GM19455 (cell line): ENCODE measurements around the gene FNDC3B.

ENCODE experiments used
- ATAC-seq: cut with Tn5 transposase; IDR thresholded peaks from one replicate; pipeline ENCODE4 v1.9.1; 2021; ENCODE audit not compliant: unreplicated experiment

FNDC3B gene

DNA sequence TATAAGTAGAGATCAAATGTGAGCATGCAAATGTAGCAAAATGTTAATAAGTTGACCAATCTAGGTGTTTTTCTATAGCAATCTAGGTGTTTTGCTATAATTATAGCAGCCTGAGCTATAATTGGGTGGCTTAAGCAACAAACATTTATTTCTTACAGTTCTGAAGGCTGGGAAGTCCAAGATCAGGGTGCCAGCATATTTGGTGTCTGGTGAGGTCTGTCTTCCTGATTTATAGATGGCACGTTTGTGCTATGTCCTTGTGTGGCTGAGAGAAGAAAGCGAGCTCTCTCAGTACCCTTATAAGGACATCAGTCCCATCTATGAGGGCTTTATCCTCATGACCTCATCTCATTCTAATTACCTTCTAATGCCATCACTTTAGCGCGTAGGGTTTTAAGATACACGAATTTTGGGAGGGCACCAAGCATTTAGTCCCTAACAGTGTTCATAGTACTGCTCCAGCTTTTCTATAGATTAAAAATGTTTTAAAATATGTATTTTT, 237.8 kb downstream of the FNDC3B start:
- no peak for ATAC-seq

- ATAC-seq = no peak
Measured at GRCh38 chr3:172279191-172279640, 239.8 kb downstream of the FNDC3B start.

GRCh38 chr3:172279974-172280373, 240.6 kb downstream of the FNDC3B start:
- no peak for ATAC-seq

DNA sequence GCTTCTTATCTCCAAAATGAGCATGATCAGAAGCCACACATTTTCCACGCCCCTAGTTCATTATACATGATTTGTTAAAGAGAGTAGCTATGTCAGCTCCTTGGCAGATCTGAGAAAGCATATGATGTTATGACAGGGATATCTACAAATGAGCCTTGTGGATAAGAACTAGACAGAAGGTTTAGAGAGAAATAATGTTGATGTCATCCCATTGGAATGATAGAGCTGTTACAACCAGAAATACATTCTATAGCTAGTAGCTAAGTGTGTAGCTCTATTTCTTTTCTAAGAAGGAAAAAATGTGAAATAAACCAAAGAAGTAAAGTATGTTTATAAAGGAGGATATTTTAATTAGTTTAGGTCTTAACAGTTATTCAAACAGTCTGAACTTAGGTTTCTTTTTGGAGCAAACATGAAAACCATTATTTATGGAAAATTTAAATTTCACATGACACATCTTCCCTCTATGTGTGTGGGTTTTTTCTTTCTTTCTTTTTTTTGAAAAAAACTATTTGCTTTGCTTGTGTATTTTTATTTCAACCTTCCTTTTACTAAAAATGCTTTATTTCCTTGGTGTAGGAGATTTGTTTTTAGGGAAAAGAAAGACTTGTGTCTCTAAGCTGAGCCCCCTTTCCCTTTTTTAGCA, 241.2 kb downstream of the FNDC3B start:
- ATAC-seq = no peak

DNA sequence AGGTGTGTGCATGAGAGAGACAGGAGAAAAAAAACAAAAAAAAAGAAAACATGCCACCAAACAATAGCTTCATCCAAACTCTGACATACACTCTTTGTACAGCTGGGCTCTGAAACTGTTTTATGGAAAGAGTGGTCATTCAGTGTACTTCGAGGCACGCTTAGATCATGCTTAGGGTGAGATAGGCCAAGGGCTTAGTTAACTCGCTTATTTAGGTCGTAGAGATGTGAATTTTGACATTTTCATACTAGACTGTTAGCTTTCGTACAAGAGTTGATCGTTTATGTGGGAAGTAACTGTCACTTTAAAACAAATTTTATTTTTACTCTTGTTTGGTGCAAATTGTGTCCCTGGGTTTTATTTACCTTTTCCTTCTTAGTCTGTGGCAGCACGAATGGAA, 242.5 kb downstream of the FNDC3B start:
- no peak for ATAC-seq

DNA sequence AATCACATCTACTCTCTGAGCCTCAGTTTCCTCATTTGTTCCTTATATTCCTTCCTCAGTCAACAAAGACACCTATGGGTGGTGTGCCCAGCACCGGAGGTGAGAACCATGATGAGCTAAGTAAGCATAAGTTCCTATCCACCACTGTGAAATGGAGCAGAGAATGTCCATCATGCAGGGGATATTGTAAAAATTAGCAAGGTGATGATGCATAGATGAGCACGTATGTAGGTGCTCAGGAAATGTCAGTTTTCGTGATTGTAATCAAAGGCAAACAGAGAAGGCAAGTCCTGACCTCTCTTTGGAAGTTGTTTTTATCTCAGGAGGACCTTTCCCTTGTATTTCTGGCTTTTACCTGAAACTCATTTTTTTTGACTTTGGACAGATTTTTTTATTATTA, 243.5 kb downstream of the FNDC3B start:
- no peak for ATAC-seq

- no peak for ATAC-seq
Measured at GRCh38 chr3:172283841-172284357, 244.5 kb downstream of the FNDC3B start.

- no peak for ATAC-seq
Measured at GRCh38 chr3:172285844-172286243, 246.5 kb downstream of the FNDC3B start.

GRCh38 chr3:172286548-172287148, 247.3 kb downstream of the FNDC3B start:
- no peak for ATAC-seq

GRCh38 chr3:172287937-172288477, 248.6 kb downstream of the FNDC3B start:
- no peak for ATAC-seq

- no peak for ATAC-seq
Measured at GRCh38 chr3:172288651-172289050, 249.3 kb downstream of the FNDC3B start.

- no peak for ATAC-seq
Measured at GRCh38 chr3:172289583-172289982, 250.2 kb downstream of the FNDC3B start.

- no peak for ATAC-seq
Measured at GRCh38 chr3:172290457-172290856, 251.1 kb downstream of the FNDC3B start.

DNA sequence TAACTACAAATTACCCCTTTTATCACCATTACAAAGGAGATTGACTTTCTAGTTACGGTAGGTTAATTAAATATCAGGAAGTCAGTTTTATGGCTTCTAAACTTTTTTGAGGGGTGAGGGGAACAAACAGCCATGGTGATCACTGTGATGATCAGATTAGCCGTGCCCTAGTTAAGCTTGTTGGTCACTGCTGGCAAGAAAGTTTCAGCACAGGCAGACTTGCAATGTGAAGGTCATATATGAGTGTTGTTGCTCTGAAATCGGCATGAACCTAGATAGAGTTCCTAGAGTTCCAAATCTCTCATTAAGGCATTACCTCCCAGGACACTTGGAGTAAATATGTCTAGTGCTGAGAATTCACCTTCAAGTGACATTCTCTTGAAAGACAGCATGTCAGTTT, 252.3 kb downstream of the FNDC3B start:
- no peak for ATAC-seq

DNA sequence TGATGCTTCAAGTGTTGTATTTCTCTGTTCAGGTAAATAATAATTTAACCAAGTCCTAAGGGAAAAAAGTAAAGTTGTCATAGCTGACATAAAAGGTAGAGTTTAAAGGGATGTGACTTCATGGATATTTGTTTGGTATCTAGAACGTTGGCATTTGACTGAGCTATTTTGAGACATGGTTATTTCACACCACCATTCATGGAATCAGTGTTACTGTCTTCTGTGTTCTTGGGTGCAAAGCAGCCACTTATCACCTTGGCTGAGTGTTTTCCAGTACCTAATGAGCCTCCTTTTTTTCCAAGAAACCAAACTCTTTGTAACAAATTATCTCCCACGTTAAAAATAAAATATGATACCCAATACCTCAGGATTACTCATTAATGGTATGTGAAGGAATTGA, 253.0 kb downstream of the FNDC3B start:
- no peak for ATAC-seq

GRCh38 chr3:172293093-172293492, 253.7 kb downstream of the FNDC3B start:
- no peak for ATAC-seq

GRCh38 chr3:172294223-172294806, 254.9 kb downstream of the FNDC3B start:
- no peak for ATAC-seq

DNA sequence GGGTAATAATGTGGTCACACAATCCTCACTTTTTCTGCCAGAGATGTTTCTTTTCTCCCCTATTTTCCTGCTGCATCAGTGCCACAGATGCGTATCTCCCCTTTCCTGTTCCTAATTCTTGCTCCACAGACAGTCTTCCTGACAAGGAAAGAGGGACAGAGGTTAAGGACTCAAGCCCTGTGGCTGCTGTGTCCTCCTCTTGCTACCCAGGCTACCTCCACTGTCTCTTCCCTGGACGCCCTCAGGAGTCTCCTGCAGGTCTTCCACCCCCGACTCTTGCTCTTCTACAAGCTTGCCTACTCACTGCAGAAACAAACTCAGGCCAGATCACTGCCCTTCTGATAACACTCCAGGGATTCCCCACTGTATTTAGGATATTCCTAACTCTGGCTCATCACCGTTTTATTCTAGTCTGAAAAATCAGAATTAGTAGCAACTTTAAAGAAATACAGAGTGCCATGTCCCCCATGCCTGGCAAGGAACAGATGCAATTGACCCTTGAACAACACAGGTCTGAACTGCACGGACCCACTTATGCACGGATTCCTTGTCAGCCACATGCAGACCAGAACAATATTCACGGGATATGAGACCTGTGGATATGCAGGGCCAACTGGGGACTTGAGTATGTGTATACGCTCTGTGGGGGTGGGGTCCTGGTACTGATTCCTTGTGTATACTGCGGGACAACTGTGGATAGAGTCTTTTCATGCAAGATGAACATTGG, 257.0 kb downstream of the FNDC3B start:
- ATAC-seq = no peak

DNA sequence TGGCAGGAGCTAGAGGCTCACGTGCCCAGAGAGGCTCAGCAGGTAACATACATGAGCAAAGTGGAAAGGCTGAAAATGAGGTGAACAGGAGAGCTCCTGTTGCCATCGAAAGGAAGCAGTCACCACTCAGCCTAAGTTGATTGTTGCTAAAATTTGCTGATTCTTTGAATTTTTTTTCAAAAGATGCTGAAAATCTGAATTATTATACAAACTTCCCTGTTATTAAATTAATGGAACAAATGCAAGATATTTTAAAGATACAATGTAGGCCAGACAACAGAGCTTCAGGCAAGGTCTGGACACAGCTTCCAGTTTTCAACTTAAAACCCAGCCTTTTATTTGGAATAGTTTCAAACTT, 257.6 kb downstream of the FNDC3B start:
- no peak for ATAC-seq

- ATAC-seq = no peak
Measured at GRCh38 chr3:172298247-172298646, 258.9 kb downstream of the FNDC3B start.

DNA sequence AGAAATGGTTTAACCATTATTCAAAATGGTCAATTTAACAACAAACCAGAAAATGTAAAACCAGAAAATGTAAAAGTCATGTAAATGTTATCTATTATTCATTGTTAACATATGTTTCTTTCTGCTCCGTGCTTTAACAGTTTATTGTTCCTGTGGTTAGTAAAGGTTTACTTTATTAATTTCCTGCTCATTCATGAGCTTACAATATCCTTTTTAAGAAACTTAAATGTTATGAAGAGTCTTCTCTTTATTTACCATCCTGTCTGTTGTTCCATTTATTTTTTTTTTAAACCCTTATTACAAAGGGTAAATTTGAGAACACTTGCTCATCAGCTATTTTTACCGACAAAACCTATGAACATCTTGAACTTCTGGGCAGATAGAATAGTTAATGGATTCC, 260.8 kb downstream of the FNDC3B start:
- no peak for ATAC-seq
